Prostate gland (tissue), 2 donors: ENCODE data around the gene ZG16. TPM values are rescaled to one million over a fixed set of nuclear protein-coding genes. Genes with fewer than 3 reads are reported as not detected.

Experiments used
- DNase-seq: peaks from one replicate; pipeline ENCODE4 v3.0.0-alpha.2; 2019; ENCODE audit warnings: low spot score
- H3K27ac ChIP-seq, 2 donors: fragments of 200-600 bp; sonication (generic); 2 replicates each; pipeline ENCODE4 v1.5.1; 2017 to 2019
- H3K27me3 ChIP-seq: fragments of 200-600 bp; sonication (generic); replicated peaks from 2 replicates; pipeline ENCODE4 v1.5.1; 2019; ENCODE audit not compliant: insufficient read depth
- H3K36me3 ChIP-seq, 2 donors: fragments of 200-600 bp; sonication (generic); 1 replicate in 1 of 2; 2 replicates in 1 of 2; pipeline versions ENCODE4 v1.5.1 to v1.8.1; 2017 to 2019
- H3K4me1 ChIP-seq: fragments of 200-600 bp; sonication (generic); replicated peaks from 2 replicates; pipeline ENCODE4 v1.5.1; 2019
- H3K4me3 ChIP-seq, 2 donors: fragments of 200-600 bp; sonication (generic); 2 replicates each; pipeline ENCODE4 v1.5.1; 2017 to 2019
- H3K9me3 ChIP-seq: fragments of 200-600 bp; sonication (generic); 2 replicates; pipeline ENCODE4 v1.5.1; 2017
- POLR2A ChIP-seq: fragments of 450-650 bp; IDR thresholded peaks from one replicate; pipeline ENCODE4 v1.6.1; 2016; ENCODE audit warnings: antibody characterized with exemption, mild to moderate bottlenecking
- POLR2AphosphoS5 ChIP-seq: sonication (generic); formaldehyde crosslinking; IDR thresholded peaks from one replicate; pipeline ENCODE4 v1.6.1; 2017; ENCODE audit warnings: antibody characterized with exemption
- WGBS: methylation state at CpG from one replicate; pipeline ENCODE4 v1.1.5; 2018; 5-methylcytosine and 5-hydroxymethylcytosine counted together
- intact Hi-C: fragments of 100-400 bp; cut with DNase I; formaldehyde crosslinking; loops from one replicate; pipeline ENCODE4 v1.14.2; 2022
- total RNA-seq, 2 donors: library from RNA; depleted of rRNA; stranded (reverse); fragments of >200 nt; gene quantifications; one replicate each; pipeline ENCODE4 v1.1.0, GENCODE V29; 2016
- TF ChIP-seq, protein P1 (sequence below), 4 experiments: fragments of 200-600 bp in 2 of 4; fragments of 450-650 bp in 2 of 4; sonication (generic) in 2 of 4; IDR thresholded peaks; 1 replicate in 3 of 4; 2 replicates in 1 of 4; pipeline ENCODE4 v1.5.1; 2016 to 2019; ENCODE audit warnings: antibody characterized with exemption in 4 of 4, mild to moderate bottlenecking in 2 of 4, moderate library complexity in 2 of 4

Gene ZG16
- total RNA-seq, 2 donors from 2014 or later, result not detected

DNA sequence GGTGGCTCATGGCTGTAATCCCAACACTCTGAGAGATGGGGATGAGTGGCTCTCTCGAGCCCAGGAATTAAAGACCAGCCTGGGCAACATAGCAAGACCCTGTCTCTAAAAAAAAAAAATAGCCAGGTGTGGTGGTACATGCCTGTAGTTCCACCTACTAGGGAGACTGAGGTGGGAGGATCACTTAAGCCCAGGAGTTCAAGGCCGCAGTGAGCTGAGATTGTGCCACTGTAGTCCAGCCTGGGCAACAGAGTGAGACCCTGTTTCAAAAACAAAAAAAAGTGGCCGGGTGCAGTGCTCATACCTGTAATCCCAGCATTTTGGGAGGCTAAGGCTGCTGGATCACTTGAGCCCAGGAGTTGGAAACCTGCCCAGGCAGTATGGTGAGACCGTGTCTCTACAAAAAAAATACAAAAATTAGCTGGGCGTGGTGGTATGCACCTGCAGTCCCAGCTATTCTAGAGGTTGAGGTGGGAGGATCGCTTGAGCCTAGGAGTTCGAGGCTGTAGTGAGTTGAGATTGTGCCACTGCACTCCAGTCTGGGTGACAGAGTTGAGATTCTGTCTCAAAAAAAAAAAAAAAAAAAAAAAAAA, 35.3 kb upstream of the ZG16 start:
- Histone ChIP-seq H3K27ac (peak overlapping the region; percentile 74 to 86), H3K36me3 (no peaks in the 10 kb centered on the region), H3K9me3 (no peaks in the 10 kb centered on the region), H3K27me3 (no peaks in the 10 kb centered on the region), H3K4me3 (no peak overlapping the region), H3K4me1 (peaks cover 20% of the 10 kb centered on the region)
- TF ChIP-seq POLR2AphosphoS5, result no peak
- TF ChIP-seq POLR2A, result no peak
- TF ChIP-seq, protein P1, sequence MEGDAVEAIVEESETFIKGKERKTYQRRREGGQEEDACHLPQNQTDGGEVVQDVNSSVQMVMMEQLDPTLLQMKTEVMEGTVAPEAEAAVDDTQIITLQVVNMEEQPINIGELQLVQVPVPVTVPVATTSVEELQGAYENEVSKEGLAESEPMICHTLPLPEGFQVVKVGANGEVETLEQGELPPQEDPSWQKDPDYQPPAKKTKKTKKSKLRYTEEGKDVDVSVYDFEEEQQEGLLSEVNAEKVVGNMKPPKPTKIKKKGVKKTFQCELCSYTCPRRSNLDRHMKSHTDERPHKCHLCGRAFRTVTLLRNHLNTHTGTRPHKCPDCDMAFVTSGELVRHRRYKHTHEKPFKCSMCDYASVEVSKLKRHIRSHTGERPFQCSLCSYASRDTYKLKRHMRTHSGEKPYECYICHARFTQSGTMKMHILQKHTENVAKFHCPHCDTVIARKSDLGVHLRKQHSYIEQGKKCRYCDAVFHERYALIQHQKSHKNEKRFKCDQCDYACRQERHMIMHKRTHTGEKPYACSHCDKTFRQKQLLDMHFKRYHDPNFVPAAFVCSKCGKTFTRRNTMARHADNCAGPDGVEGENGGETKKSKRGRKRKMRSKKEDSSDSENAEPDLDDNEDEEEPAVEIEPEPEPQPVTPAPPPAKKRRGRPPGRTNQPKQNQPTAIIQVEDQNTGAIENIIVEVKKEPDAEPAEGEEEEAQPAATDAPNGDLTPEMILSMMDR (IDR thresholded peaks at IDR 0.05), result no peak
- WGBS, result 79% methylated on average over 7 of the region's 7 CpGs
- intact Hi-C loops, result no loop called here
- no peak for DNase-seq

DNA sequence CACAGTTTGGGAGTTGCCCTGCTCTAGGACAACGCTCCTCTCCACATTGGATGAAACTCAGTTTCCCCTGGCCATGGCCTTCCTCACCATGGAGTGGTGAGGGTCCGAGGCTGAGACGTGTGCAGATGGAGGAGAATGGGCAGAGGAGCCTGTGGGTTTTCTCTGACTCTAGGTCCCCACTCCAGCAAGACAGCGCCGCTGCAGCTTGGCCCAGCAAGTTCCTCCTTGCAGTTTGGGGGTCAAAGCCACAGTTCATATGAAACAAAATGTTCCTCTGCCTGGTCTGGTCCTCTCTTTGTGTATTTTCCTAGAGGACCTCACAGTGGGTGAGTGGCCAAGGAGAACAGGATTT, 34.6 kb upstream of the ZG16 start:
- H3K4me1 ChIP-seq, result peaks cover 20% of the 10 kb centered on the region
- DNase-seq, result no peak
- WGBS, result 77% methylated on average over 5 of the region's 5 CpGs
- no peaks in the 10 kb centered on the region for H3K9me3 ChIP-seq
- H3K27me3 ChIP-seq, result no peaks in the 10 kb centered on the region
- H3K36me3 ChIP-seq, result no peaks in the 10 kb centered on the region
- no peak overlapping the region for H3K4me3 ChIP-seq
- TF ChIP-seq POLR2AphosphoS5, result no peak
- no peak for TF ChIP-seq POLR2A
- intact Hi-C loops, result no loop called here
- peak overlapping the region; percentile 54 to 86 for H3K27ac ChIP-seq

DNA sequence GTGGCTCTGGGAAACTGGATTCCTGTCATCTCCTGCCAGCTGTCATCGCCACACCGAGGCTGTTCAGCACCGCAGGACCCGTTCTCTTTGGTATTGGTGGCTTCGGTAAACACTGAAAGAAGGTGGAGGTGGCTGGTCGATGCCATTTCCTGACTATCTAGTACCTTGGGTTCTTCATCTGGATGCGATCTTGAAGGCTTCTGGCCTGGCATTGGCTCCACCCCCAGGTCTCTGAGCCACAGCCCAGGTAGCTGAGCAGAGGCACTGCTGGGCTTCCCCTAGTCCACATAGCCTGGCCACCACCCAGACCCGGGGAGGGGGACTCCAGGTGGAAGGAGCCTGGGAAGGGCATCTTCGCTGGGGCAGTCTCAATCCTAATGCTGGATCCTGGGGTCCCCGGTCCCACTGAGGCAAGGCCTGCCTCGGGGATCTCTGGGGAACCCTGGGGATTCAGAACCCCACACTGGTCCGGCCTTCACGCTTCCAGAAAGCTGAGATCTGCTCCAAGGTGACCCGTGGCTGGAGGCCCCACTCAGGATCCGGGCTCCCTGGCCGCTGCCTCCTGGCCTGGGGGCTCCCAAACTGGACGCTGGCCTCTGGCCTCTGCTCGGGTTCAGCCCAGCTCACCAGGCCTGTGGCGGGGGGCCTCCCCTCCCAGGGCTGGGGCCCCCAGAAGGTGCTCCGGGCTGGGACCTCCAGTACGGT, 34.1 kb upstream of the ZG16 start:
- Histone ChIP-seq H3K27ac (peak overlapping the region; percentile 54 to 86), H3K4me3 (no peak overlapping the region), H3K27me3 (no peaks in the 10 kb centered on the region), H3K36me3 (no peaks in the 10 kb centered on the region), H3K9me3 (no peaks in the 10 kb centered on the region), H3K4me1 (peaks cover 20% of the 10 kb centered on the region)
- 51% methylated on average over 13 of the region's 21 CpGs for WGBS
- TF ChIP-seq POLR2A (no peak), POLR2AphosphoS5 (peak; percentile 68)
- TF ChIP-seq, protein P1 (IDR thresholded peaks at IDR 0.05), result no peak
- intact Hi-C loops, result no loop called here
- DNase-seq, result peak; percentile 68

DNA sequence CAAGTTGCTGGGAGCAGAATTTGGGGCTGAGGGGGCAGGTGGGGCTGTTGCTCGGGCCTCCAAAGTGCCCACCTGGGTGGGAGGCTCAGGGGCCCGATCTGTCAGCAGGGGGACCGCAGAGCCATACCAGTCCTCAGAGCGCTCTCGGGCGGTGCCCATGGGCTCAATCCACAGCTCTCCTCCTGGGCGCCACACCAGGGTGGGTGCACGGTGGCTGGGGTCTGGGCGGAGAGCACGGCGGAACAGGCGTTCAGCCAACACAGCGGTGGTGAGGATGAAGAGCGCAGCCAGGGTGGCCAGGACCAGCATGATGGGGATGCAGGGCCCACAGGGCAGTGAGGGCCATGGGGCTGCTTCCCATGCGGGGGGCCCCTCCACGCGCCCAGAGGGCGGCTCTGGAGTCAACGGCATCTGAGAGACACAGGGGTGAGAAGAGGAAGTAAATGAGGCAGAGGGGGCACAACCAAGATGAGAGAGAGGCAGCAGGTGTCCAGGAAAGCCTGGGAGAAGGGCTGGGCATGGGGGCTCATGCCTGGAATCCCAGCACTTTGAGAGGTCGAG, 33.4 kb upstream of the ZG16 start:
- WGBS, result 92% methylated on average over 19 of the region's 20 CpGs
- H3K36me3 ChIP-seq, result no peaks in the 10 kb centered on the region
- no peaks in the 10 kb centered on the region for H3K27me3 ChIP-seq
- H3K9me3 ChIP-seq, result no peaks in the 10 kb centered on the region
- intact Hi-C loops, result no loop called here
- H3K4me3 ChIP-seq, result no peak overlapping the region
- DNase-seq, result no peak
- H3K4me1 ChIP-seq, result peaks cover 20% of the 10 kb centered on the region
- TF ChIP-seq POLR2AphosphoS5 (no peak), POLR2A (no peak)
- TF ChIP-seq, protein P1 (IDR thresholded peaks at IDR 0.05), result no peak
- H3K27ac ChIP-seq, result peak overlapping the region; percentile 54 to 86

DNA sequence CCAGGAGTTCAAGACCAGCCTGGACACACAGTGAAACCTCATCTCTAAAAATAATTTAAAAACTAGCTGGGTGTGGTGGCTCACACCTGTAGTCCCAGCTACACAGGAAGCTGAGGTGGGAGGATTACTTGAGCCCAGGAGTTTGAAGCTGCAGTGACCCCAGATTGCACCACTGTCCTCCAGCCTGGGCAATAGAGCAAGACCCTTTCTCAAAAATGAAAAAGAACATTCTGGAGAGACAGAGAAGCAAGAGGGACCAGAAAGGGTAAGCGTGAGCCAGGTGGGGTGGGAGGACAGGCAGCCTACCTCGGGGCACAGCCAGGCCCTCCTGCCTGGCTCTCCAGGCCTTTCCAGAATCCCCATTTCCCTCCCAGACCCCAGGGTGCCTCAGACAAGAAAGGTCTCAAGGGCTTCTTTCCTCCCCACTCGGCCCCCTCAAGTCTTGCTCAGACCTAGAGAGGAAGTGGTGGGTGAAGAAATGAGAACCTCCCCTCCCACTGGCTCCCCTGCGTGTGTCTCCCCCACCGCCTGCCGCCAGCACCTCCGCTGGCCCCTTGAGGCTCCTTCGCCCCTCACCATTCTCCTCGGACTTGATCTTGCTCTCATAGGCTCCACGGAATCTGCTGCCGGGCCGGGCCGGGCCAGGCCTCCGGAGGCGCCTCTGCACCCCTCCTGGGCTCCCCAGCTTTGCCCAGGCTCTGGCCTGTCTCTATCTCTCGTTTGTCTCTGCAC, 32.8 kb upstream of the ZG16 start:
- peak overlapping the region in 1 of 2 donors; percentile 86 for H3K27ac ChIP-seq

More for the DNA sequence above, 32.8 kb upstream of the ZG16 start:
- 84% methylated on average over 16 of the region's 16 CpGs for WGBS
- no peaks in the 10 kb centered on the region for H3K9me3 ChIP-seq
- peak overlapping the region; percentile 11 to 14 for H3K4me3 ChIP-seq
- H3K36me3 ChIP-seq, result no peaks in the 10 kb centered on the region
- H3K4me1 ChIP-seq, result peaks cover 20% of the 10 kb centered on the region
- TF ChIP-seq, protein P1 (IDR thresholded peaks at IDR 0.05), result no peak
- TF ChIP-seq POLR2A, result no peak
- no peak for TF ChIP-seq POLR2AphosphoS5
- DNase-seq, result no peak
- intact Hi-C loops, result no loop called here
- H3K27me3 ChIP-seq, result no peaks in the 10 kb centered on the region
